BE2C (cell line): ENCODE data around the gene POU2F3.
A peak's percentile ranks its signal among the peaks of the same experiment; 100 is the strongest.

ENCODE experiments used
- DNase-seq: peaks from one replicate; pipeline ENCODE4 v3.0.0-alpha.2; 2020
- H3K27me3 ChIP-seq: fragments of 250-450 bp; sonication (Bioruptor Pico); 2 replicates; pipeline ENCODE4 v1.5.1; 2020; ENCODE audit warnings: mild to moderate bottlenecking
- H3K36me3 ChIP-seq: fragments of 250-450 bp; sonication (Bioruptor Pico); 2 replicates; pipeline ENCODE4 v1.5.1; 2020; ENCODE audit warnings: mild to moderate bottlenecking
- H3K4me1 ChIP-seq: fragments of 250-450 bp; sonication (Bioruptor Pico); 2 replicates; pipeline ENCODE4 v1.5.1; 2020
- H3K4me3 ChIP-seq: 2 replicates; pipeline ENCODE4 v1.5.1; 2011; ENCODE audit warnings: low read depth, low read length
- H3K9me3 ChIP-seq: fragments of 250-450 bp; sonication (Bioruptor Pico); 2 replicates; pipeline ENCODE4 v1.5.1; 2020
- CTCF ChIP-seq: IDR thresholded peaks from 2 replicates; pipeline ENCODE4 v1.5.1; 2012; ENCODE audit warnings: mild to moderate bottlenecking, low read depth, low read length

POU2F3 gene

DNA sequence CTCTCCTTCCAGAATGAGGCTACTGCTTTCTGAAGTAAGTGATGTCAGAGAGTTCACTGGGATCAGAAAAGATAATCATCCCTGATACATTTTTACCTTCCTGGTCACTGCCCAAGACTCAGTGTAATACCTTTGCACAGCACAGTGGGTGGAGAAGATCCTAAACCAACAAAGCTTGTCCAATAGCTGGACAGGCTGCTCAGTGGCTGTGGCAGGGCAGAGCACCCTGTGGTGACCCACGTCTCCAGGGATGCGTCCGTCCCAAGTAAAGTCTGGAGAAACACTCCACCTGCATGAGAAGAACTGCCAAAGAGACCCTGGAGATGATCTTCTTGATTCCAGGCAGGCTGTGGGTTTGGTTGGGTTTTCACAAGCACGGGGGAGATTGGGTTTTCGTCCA is 54.2 kb downstream of the POU2F3 start:
- no peak for TF ChIP-seq CTCF
- H3K27me3 ChIP-seq: peaks cover 20% of the 10 kb centered on the region
- H3K4me3 ChIP-seq: peak overlapping the region; percentile 34; the same call in 1 of the 2 replicates
- DNase-seq: no peak
- H3K36me3 ChIP-seq: no peaks in the 10 kb centered on the region
- no peaks in the 10 kb centered on the region for H3K9me3 ChIP-seq
- H3K4me1 ChIP-seq: peaks cover 14% of the 10 kb centered on the region

DNA sequence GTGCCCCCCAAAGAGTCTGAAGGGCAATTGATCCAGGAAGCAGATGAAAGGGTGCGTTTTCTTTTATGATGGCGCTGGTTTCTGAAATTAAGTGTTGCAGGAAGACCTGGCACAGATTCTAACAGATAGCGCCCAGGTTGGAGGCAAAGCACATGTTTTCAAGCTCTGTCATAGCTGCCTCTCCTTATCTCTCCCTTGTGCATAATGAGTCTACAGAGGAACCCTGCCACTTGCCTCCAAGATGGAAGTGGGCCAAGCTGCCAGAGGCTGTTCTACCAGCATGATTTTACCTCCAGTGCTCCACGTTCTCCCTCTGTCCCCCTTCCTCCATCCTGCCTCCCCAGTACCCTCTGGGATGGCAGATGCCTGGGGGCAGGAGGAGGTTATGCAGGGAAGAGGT is 55.2 kb downstream of the POU2F3 start:
- H3K4me1 ChIP-seq: peaks cover 17% of the 10 kb centered on the region
- DNase-seq: peak; percentile 89
- no peaks in the 10 kb centered on the region for H3K9me3 ChIP-seq
- peak overlapping the region; percentile 34 for H3K4me3 ChIP-seq
- no peak for TF ChIP-seq CTCF
- H3K36me3 ChIP-seq: no peaks in the 10 kb centered on the region
- peaks cover 20% of the 10 kb centered on the region for H3K27me3 ChIP-seq

GRCh38 chr11:120296554-120296953 is 56.6 kb downstream of the POU2F3 start:
- no peaks in the 10 kb centered on the region for H3K36me3 ChIP-seq
- no peak for DNase-seq
- H3K9me3 ChIP-seq: no peaks in the 10 kb centered on the region
- H3K4me3 ChIP-seq: no peak overlapping the region
- no peak for TF ChIP-seq CTCF
- peaks cover 17% of the 10 kb centered on the region for H3K4me1 ChIP-seq
- peaks cover 20% of the 10 kb centered on the region for H3K27me3 ChIP-seq

GRCh38 chr11:120298461-120298860 is 58.5 kb downstream of the POU2F3 start:
- Histone ChIP-seq H3K9me3 (no peaks in the 10 kb centered on the region), H3K4me3 (no peak overlapping the region), H3K4me1 (peaks cover 17% of the 10 kb centered on the region), H3K36me3 (no peaks in the 10 kb centered on the region), H3K27me3 (peaks cover 11% of the 10 kb centered on the region)
- no peak for DNase-seq
- TF ChIP-seq CTCF: no peak

DNA sequence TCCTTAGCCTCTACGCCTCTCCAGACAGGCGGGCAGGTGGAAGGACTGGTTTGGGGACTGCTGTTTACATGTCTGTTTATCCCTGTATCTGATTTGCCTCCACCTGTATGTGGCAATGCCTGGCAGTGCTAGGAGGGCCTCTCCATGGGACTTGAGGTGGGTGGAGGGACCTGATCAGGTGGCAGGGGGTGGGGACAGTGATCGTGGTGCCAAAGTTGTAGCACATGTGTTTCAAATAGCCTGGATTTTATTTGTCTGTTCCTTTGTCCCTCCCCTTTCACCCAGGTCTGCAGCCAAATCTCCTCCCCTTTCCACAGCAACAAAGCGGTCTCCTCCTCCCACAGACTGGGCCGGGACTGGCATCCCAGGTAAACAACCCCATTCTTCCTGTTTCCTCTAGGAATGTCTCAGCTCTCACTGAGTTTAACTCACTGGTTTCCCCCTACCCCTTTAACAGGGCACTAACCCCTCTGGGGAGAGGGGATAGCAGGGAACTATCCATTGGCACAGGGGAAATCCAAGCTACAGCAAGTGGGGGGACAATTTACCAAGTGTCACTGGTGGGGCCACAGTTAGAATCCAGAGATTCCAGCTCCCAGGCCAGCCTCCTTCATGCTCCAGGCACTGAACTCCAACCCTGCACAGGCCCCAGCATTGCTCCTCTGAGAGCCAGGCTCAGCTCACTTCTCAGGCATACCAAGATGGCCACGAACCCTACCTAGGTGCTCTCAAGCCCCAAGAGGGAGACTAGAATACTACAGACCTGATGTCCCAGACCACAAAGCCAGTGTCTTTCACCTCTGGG is 62.3 kb downstream of the POU2F3 start:
- TF ChIP-seq CTCF: no peak

GRCh38 chr11:120303004-120303637 is 63.2 kb downstream of the POU2F3 start:
- peak; percentile 100 for TF ChIP-seq CTCF
- Histone ChIP-seq H3K9me3 (no peaks in the 10 kb centered on the region), H3K36me3 (no peaks in the 10 kb centered on the region), H3K27me3 (no peaks in the 10 kb centered on the region), H3K4me1 (peaks cover 3% of the 10 kb centered on the region; the same call in 1 of the 2 replicates), H3K4me3 (no peak overlapping the region)
- peak; percentile 84 for DNase-seq

More for the DNA sequence above, 62.3 kb downstream of the POU2F3 start:
- H3K4me3 ChIP-seq: no peak overlapping the region
- H3K9me3 ChIP-seq: no peaks in the 10 kb centered on the region
- peaks cover 3% of the 10 kb centered on the region; the same call in 1 of the 2 replicates for H3K4me1 ChIP-seq
- no peak for DNase-seq
- H3K36me3 ChIP-seq: no peaks in the 10 kb centered on the region
- H3K27me3 ChIP-seq: no peaks in the 10 kb centered on the region
